Chondrocyte (in vitro differentiated cells): ENCODE results near the gene MIGA1. TPM values are rescaled to one million over a fixed set of nuclear protein-coding genes. Genes with fewer than 3 reads are reported as not detected.

Experiments
- DNase-seq: peaks from one replicate; pipeline ENCODE4 v3.0.0; 2021; ENCODE audit warnings: mixed read lengths, low spot score
- H3K27ac Mint-ChIP-seq: one replicate; pipeline ENCODE4 v1.8.0; 2021; ENCODE audit warnings: mild to moderate bottlenecking, moderate library complexity, mixed read lengths; ENCODE audit not compliant: unreplicated experiment
- H3K27me3 Mint-ChIP-seq: 2 replicates; pipeline ENCODE4 v1.8.0; 2021; ENCODE audit warnings: low read depth, mixed read lengths
- H3K36me3 Mint-ChIP-seq: 2 replicates; pipeline ENCODE4 v1.8.0; 2021; ENCODE audit warnings: low read depth, mixed read lengths
- H3K4me1 Mint-ChIP-seq: 2 replicates; pipeline ENCODE4 v1.8.0; 2021; ENCODE audit warnings: low read depth, mild to moderate bottlenecking, mixed read lengths
- H3K4me3 Mint-ChIP-seq: one replicate; pipeline ENCODE4 v1.8.0; 2021; ENCODE audit warnings: mild to moderate bottlenecking, moderate library complexity, mixed read lengths; ENCODE audit not compliant: unreplicated experiment
- H3K9me3 Mint-ChIP-seq: 2 replicates; pipeline ENCODE4 v1.8.0; 2021; ENCODE audit warnings: low read depth, mixed read lengths
- long read RNA-seq: library from polyadenylated mRNA; stranded (forward); transcript quantifications from one replicate; pipeline ENCODE4 v2.0.0, GENCODE V29; 2021
- total RNA-seq: library from RNA; stranded (reverse); gene quantifications from 3 replicates; pipeline ENCODE4 v1.2.1, GENCODE V29; 2021
- TF ChIP-seq, protein P1 (sequence below): fragments of 200-600 bp; sonication (generic); IDR thresholded peaks from 2 replicates; pipeline ENCODE4 v1.5.0; 2021; ENCODE audit warnings: antibody characterized with exemption, mild to moderate bottlenecking, moderate library complexity

MIGA1 gene, protein sequence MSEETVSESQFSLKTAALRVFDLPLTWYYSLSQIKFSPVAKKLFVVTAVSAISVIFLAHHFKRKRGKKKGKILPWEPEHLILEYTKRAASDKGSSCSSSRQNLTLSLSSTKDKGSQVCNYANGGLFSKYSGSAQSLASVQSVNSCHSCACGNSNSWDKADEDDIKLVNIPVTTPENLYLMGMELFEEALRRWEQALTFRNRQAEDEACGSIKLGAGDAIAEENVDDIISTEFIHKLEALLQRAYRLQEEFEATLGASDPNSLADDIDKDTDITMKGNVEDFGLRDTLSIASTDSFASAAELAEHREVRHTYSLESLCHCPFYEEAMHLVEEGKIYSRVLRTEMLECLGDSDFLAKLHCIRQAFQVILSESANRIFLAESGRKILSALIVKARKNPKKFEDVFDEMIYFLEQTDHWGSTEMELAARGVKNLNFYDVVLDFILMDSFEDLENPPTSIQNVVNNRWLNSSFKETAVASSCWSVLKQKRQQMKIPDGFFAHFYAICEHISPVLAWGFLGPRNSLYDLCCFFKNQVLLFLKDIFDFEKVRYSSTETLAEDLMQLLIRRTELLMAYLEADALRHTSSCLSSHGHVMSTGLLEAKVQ
- 18.6 to 25.6 TPM (median 19.1 TPM) in 3 replicates for total RNA-seq
- long read RNA-seq, partial matches to known transcripts = 1 of 7 reads
- long read RNA-seq, other reads (novel, unspliced or antisense) = 6 of 7 reads

DNA sequence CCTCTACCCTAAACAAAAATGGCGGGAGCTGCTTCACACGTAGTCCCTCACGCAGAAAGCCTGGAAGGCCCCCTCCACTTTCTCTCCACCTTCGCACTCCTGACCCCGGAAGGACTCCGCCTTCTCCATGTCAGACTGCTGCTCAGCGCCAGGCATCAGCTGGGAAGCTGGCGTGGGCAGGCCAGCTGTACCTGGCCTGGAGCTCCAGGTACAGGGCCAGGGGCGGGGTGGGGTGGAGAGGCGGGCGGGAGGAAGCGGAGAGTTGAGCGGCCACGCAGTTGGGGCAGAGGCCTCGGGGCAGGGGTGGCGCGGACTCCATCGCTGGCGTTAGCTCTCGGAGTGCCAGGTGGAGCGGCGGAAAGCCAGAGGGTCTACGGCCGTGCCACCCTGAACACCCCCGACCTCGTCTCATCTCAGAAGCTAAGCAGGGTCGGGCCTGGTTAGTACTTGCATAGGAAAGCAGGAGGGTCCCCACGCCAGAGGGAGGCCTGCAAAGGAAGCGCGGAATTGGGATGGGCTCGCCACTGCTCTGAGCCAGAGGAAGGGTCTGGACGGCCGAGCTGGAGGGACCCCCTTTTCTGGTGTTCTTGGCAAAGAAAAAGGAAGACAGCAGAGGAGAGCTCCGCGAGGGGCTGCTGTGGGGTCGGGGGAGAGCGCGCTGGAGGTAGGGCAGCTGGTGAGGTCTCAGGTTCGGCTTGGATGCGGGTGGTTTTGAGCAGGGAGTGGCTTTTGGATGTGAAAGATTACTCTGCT is at the start of gene MIGA1:
Gene MIGA1, plus strand, starts transcription at position 121 of the 753 bp plus-strand sequence. CDS start 3,604 bp downstream, outside the sequence.
- H3K36me3 Mint-ChIP-seq = peaks cover 9% of the 10 kb centered on the region
- peaks cover 32% of the 10 kb centered on the region for H3K4me1 Mint-ChIP-seq
- DNase-seq = no peak
- peak within 1 kb of the TSS; percentile 96 for H3K4me3 Mint-ChIP-seq
- peak within 1 kb of the TSS; percentile 74 for H3K27ac Mint-ChIP-seq
- TF ChIP-seq, protein P1, sequence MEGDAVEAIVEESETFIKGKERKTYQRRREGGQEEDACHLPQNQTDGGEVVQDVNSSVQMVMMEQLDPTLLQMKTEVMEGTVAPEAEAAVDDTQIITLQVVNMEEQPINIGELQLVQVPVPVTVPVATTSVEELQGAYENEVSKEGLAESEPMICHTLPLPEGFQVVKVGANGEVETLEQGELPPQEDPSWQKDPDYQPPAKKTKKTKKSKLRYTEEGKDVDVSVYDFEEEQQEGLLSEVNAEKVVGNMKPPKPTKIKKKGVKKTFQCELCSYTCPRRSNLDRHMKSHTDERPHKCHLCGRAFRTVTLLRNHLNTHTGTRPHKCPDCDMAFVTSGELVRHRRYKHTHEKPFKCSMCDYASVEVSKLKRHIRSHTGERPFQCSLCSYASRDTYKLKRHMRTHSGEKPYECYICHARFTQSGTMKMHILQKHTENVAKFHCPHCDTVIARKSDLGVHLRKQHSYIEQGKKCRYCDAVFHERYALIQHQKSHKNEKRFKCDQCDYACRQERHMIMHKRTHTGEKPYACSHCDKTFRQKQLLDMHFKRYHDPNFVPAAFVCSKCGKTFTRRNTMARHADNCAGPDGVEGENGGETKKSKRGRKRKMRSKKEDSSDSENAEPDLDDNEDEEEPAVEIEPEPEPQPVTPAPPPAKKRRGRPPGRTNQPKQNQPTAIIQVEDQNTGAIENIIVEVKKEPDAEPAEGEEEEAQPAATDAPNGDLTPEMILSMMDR = no peak
- no peaks in the 10 kb centered on the region for H3K9me3 Mint-ChIP-seq
- no peaks in the 10 kb centered on the region for H3K27me3 Mint-ChIP-seq

DNA sequence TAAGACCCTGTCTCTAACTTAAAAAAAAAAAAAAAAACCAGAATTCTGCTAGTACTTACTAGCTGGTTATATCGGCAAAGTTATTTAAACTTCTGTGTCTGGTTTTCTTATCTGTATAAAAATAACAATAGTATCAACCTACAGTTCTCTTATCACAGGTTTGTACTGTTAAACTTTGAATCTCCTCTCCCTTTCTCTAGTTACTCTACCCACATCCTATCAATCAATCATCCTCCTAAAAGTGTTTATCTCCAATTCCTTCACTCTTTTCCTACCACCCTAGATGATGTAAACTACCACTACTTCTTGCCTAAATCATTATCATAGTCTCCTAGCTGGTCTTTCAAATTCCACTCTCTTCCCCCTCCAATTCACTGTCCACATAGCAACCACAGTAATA is 47.4 kb upstream of the MIGA1 start:
- Mint-ChIP-seq H3K27ac (no peak overlapping the region), H3K4me1 (no peaks in the 10 kb centered on the region), H3K27me3 (no peaks in the 10 kb centered on the region), H3K9me3 (no peaks in the 10 kb centered on the region), H3K36me3 (peaks cover 14% of the 10 kb centered on the region), H3K4me3 (no peak overlapping the region)
- TF ChIP-seq, protein P1 = no peak
- no peak for DNase-seq

DNA sequence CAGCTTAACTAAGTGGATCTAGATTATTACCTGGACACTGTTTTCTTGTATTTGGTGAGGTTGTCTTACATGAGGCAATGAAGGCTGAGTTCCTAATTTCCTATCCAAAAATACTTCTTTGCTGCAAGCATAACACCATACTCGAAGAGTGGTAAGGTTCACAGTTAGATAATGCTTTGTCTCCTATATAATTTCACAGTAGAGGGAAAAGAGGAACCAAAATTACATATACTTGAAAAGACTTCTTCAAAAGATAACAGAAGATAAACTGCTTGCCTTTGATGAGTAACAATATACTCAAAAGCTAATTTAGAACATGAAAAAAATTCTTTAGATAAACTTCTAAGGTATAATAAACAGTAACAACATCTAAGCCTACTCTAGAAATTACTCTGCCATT is 40.2 kb upstream of the MIGA1 start:
- no peak overlapping the region for H3K4me3 Mint-ChIP-seq
- no peaks in the 10 kb centered on the region for H3K9me3 Mint-ChIP-seq
- DNase-seq = no peak
- H3K27ac Mint-ChIP-seq = no peak overlapping the region
- TF ChIP-seq, protein P1 = no peak
- peaks cover 8% of the 10 kb centered on the region for H3K36me3 Mint-ChIP-seq
- no peaks in the 10 kb centered on the region for H3K27me3 Mint-ChIP-seq
- H3K4me1 Mint-ChIP-seq = peaks cover 5% of the 10 kb centered on the region

DNA sequence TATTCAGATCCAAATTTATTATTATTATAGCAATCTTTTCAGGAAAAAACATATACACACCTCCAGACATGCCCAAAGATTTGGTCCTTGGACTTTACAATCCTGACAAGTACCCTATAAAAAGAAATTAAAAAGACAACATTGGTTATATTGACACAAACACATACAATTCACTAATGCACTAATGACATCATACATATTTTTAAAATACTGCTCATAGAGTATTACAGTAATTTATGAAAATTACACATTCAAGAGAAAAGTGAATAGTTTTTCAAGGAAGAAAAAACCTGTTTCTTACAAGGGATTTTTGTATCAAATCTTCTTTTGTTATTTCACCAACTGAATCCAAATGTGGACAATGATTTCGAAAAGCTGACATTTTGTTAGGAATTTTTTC is 38.1 kb upstream of the MIGA1 start:
- TF ChIP-seq, protein P1 = no peak
- no peak for DNase-seq
- no peaks in the 10 kb centered on the region for H3K9me3 Mint-ChIP-seq
- H3K4me1 Mint-ChIP-seq = peaks cover 5% of the 10 kb centered on the region
- peaks cover 8% of the 10 kb centered on the region for H3K36me3 Mint-ChIP-seq
- H3K4me3 Mint-ChIP-seq = no peak overlapping the region
- H3K27ac Mint-ChIP-seq = no peak overlapping the region
- no peaks in the 10 kb centered on the region for H3K27me3 Mint-ChIP-seq

DNA sequence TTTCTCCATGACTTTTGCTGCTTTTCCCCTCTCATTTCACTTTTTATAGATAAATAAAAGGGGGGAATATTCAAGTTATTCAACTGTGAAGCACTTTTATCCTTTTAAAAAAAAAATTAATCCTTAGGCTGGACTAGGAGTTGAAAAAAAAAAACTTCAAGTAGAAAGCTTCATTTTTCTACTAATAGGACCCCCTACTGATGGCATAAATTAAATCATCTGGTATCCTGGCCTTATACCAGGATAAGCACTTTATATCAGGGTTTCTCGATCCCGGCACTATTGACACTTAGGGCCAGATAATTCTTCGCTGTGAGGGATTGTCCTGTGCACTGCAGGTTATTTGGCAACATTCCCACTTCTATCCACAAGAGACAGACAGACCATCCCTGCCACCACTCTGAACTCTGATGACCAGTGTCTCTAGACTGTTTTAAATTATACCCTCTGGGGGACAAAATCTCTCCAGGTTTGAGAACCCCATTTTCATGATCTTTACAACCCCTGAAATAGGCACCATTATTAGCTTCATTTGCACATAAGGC is 37.4 kb upstream of the MIGA1 start:
- TF ChIP-seq, protein P1 = no peak
- Mint-ChIP-seq H3K27me3 (no peaks in the 10 kb centered on the region), H3K4me3 (no peak overlapping the region), H3K4me1 (peaks cover 5% of the 10 kb centered on the region), H3K36me3 (peaks cover 8% of the 10 kb centered on the region), H3K27ac (no peak overlapping the region), H3K9me3 (no peaks in the 10 kb centered on the region)
- DNase-seq = no peak
